PC-3 (cell line): ENCODE results near the gene PRKCD.

ENCODE experiments used
- CTCF ChIP-seq: fragments of 300-600 bp; sonication (generic); conservative IDR thresholded peaks from 2 replicates; pipeline ENCODE4 v1.5.1; 2017; ENCODE audit warnings: antibody characterized with exemption, low read depth, mild to moderate bottlenecking, low read length
- EZH2 ChIP-seq: fragments of 300-600 bp; sonication (generic); IDR thresholded peaks from one replicate; pipeline ENCODE4 v1.6.1; 2017; ENCODE audit warnings: antibody characterized with exemption, mild to moderate bottlenecking, low read length; ENCODE audit not compliant: unreplicated experiment
- EZH2phosphoT487 ChIP-seq: fragments of 300-600 bp; sonication (generic); IDR thresholded peaks from 2 replicates; pipeline ENCODE4 v1.6.1; 2018; ENCODE audit warnings: mild to moderate bottlenecking, antibody characterized with exemption, low read length, borderline replicate concordance

DNA sequence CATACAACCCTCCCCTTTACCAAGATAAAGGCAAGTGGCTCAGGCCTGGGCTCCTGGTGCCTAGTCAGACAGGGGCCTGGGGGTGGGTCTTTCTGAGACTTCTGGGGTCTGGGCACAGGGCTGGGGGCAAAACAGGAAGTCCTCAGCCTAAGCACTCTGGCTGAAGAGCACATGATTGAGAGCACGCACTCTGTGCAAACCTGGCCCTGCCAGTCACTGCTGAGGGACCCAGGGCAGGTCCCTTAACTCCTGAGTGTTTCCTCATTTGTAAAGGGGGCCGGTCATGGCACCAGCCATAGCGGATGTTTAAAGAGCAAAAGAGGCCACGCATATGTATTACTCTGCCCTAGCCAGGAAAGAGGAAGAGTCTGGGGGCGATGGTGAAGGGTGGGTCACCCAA is 78.8 kb downstream of the PRKCD start:
- TF ChIP-seq CTCF (no peak), EZH2phosphoT487 (no peak), EZH2 (no peak)
